ENCODE measurements around the gene MXD3. TPM values are rescaled to one million over a fixed set of nuclear protein-coding genes. Genes with fewer than 3 reads are reported as not detected.
A peak's percentile ranks its signal among the peaks of the same experiment; 100 is the strongest.

MXD3 gene
- total and polyA plus RNA-seq, 10 of the 15 experiments (the other 5 are each of a cell fraction or from before 2014, with no cell fraction given), result 0.24 to 29.8 (median 13.5) TPM

- FAIRE-seq, result peak; percentile 94
- BruUV-seq (replicated peaks), result TSS peak; percentile 36
- ChIA-PET POLR2A (interaction anchor here (0.5 to 2.2 kb wide), 6 partner anchors 90 to 757 kb away, joined by 3 to 11 read pairs (median 7); partner anchors contain the start of gene NSD1), SMC1A (ENCODE audit: uncharacterized antibody, unreplicated experiment) (interaction anchor here (2.0 kb wide), 1 partner anchor 10 kb away, joined by 10 read pairs; the partner anchor contains the start of gene MXD3), RAD21 (ENCODE audit: unreplicated experiment) (interaction anchor here (0.5 to 1.9 kb wide), 6 partner anchors 10 to 186 kb away, joined by 3 to 12 read pairs (median 4); no protein-coding TSS in a partner anchor), CTCF (interaction anchor here (0.6 to 4.6 kb wide), 10 partner anchors 9 to 229 kb away, joined by 3 to 35 read pairs (median 5); partner anchors contain the start of gene RGS14)
- no peaks in the 10 kb centered on the region for H4K20me1 ChIP-seq (ENCODE audit: control insufficient read depth, insufficient read depth)
- H3K79me2 ChIP-seq (ENCODE audit: control insufficient read depth, insufficient read depth, low read length), result peaks cover 37% of the 10 kb centered on the region
- H3K27ac ChIP-seq (ENCODE audit: control insufficient read depth, insufficient read depth), result peak overlapping the region; percentile 83
- peak overlapping the region; percentile 78 for H3K4me2 ChIP-seq (ENCODE audit: control insufficient read depth, insufficient read depth)
- peaks cover 48% of the 10 kb centered on the region for H3K4me1 ChIP-seq (ENCODE audit: control insufficient read depth, insufficient read depth, low read length)
- WGBS (ENCODE audit: insufficient coverage, insufficient replicate concordance, low lambda C conversion rate, missing lambda C conversion rate), result 0% methylated on average over 4 of the region's 4 CpGs
- H2AFZ ChIP-seq (ENCODE audit: control insufficient read depth, low read depth, low read length), result no peak overlapping the region
- intact Hi-C loops (cut with micrococcal nuclease; ENCODE audit: unreplicated experiment), result loop anchor here (5.0 to 10.0 kb wide), 3 partner anchors 163 to 294 kb away; partner anchors contain the start of gene TMED9
- H3K4me3 ChIP-seq, result peak overlapping the region; percentile 34
- no peaks in the 10 kb centered on the region for H3K27me3 ChIP-seq (replicated peaks in 1 of 2; ENCODE audit: control insufficient read depth in 2 of 2, insufficient read depth in 2 of 2, low read length in 1 of 2)
- peak; percentile 77 for DNase-seq (ENCODE audit: low read depth, low spot score)
- peak; percentile 64 for ATAC-seq
- H3K36me3 ChIP-seq (ENCODE audit: control insufficient read depth in 2 of 2, insufficient read depth in 2 of 2, low read length in 1 of 2), result peaks cover 5 to 14% of the 10 kb centered on the region in 2 experiments; a peak in 3 of 4 replicates
- in situ Hi-C loops (cut with MboI), result no loop called here
- peak overlapping the region; percentile 18 for H3K9ac ChIP-seq (ENCODE audit: control insufficient read depth, insufficient read depth, low read length)
- H3K9me3 ChIP-seq (replicated peaks; ENCODE audit: control insufficient read depth, insufficient read depth, low read length), result no peaks in the 10 kb centered on the region
- no peak for TF ChIP-seq PAX8 (IDR thresholded peaks at IDR 0.05)
- TF ChIP-seq STAT3 (IDR thresholded peaks at IDR 0.05; ENCODE audit: low read depth, low read length), result no peak
- no peak for TF ChIP-seq CBX3 (IDR thresholded peaks at IDR 0.05; ENCODE audit: borderline replicate concordance, low read depth)
- TF ChIP-seq PBX3 (IDR thresholded peaks at IDR 0.05; ENCODE audit: insufficient replicate concordance, low read depth, low read length), result peak; percentile 77
- TF ChIP-seq SPI1 (IDR thresholded peaks at IDR 0.05; ENCODE audit: borderline replicate concordance, insufficient read depth, low read depth, low read length), result peak; percentile 96
- no peak for TF ChIP-seq KAT2A (conservative IDR thresholded peaks at IDR 0.05; ENCODE audit: control insufficient read depth, low read depth, low read length)
- 0 out of 2 replicates have a peak, but pooled peaks have one; percentile 6 for TF ChIP-seq YY1 (IDR thresholded peaks at IDR 0.05; ENCODE audit: low read depth, low read length)
- peak; percentile 73; the same call in 1 of the 2 replicates for TF ChIP-seq MXI1 (IDR thresholded peaks at IDR 0.05; ENCODE audit: low read depth, low read length)
- peak in 1 of 2 experiments; percentile 40; a peak in 1 of 4 replicates for TF ChIP-seq BHLHE40 (IDR thresholded peaks at IDR 0.05; ENCODE audit: borderline replicate concordance in 1 of 2, low read depth in 2 of 2, low read length in 1 of 2)
- TF ChIP-seq USF1 (IDR thresholded peaks at IDR 0.05; ENCODE audit: borderline replicate concordance, extremely low read length, insufficient read depth, low read depth, low read length), result no peak
- TF ChIP-seq TCF12 (IDR thresholded peaks at IDR 0.05; ENCODE audit: low read depth, low read length), result peak; percentile 38; the same call in 1 of the 2 replicates
- TF ChIP-seq HDAC2 (IDR thresholded peaks at IDR 0.05), result no peak
- peak; percentile 93 for TF ChIP-seq RELB (IDR thresholded peaks at IDR 0.05; ENCODE audit: low read depth)
- TF ChIP-seq JUNB (IDR thresholded peaks at IDR 0.05), result 0 out of 2 replicates have a peak, but pooled peaks have one; percentile 16
- peak; percentile 65; the same call in 1 of the 2 replicates for TF ChIP-seq ATF2 (IDR thresholded peaks at IDR 0.05; ENCODE audit: low read length)
- TF ChIP-seq ATF3 (IDR thresholded peaks at IDR 0.05; ENCODE audit: borderline replicate concordance, extremely low read depth, low read depth, low read length), result no peak
- no peak for TF ChIP-seq TCF3 (IDR thresholded peaks at IDR 0.05; ENCODE audit: borderline replicate concordance, insufficient read depth, low read depth, low read length)
These were observed 11.3 kb downstream of the MXD3 start for GRCh38 chr5:177300236-177300880.

Measured in GM12878 (cell line).